Measurements from ENCODE around the gene MED8. TPM values are rescaled to one million over a fixed set of nuclear protein-coding genes. Genes with fewer than 3 reads are reported as not detected.

The MED8 gene
- total and polyA plus RNA-seq, 2 of the 13 experiments (the other 11 are each of a cell fraction or from before 2014, with no cell fraction given), result 16.9 to 77.4 TPM

- no peaks in the 10 kb centered on the region for H3K27me3 ChIP-seq (ENCODE audit: control insufficient read depth in 1 of 2, insufficient read depth in 2 of 2, low read length in 2 of 2)
- intact Hi-C loops (cut with micrococcal nuclease; ENCODE audit: unreplicated experiment), result no loop called here
- no peak for DNase-seq (ENCODE audit: low spot score)
- FAIRE-seq, result no peak
- BruUV-seq (replicated peaks), result no TSS peak
- POLR2A ChIA-PET, result no interaction called here
- H3K4me3 ChIP-seq (replicated peaks in 1 of 3; ENCODE audit: insufficient read depth in 1 of 3, low read depth in 2 of 3, low read length in 3 of 3), result no peak overlapping the region
- no peak overlapping the region for H3K4me2 ChIP-seq (ENCODE audit: low read depth, low read length)
- CTCF ChIA-PET (ENCODE audit: low intra/inter-chr PET ratio, low total read pairs), result no interaction called here
- no peaks in the 10 kb centered on the region for H3K9me3 ChIP-seq (ENCODE audit: low read length)
- in situ Hi-C loops (cut with HindIII; ENCODE audit: extremely low pct_ligation_motif_present, low pct_unique_long_range_greater_than_20kb), result loop anchor here (25.0 kb wide), 1 partner anchor 510 kb away; no protein-coding TSS in a partner anchor
- no peak for ATAC-seq
- H3K4me1 ChIP-seq (ENCODE audit: insufficient read depth, low read length), result 0 out of 2 replicates have a peak, but pooled peaks cover 6% of the 10 kb centered on the region
- H3K79me2 ChIP-seq (ENCODE audit: insufficient read depth, low read length), result no peaks in the 10 kb centered on the region
- H3K36me3 ChIP-seq (replicated peaks in 1 of 2; ENCODE audit: control insufficient read depth in 1 of 2, insufficient read depth in 2 of 2, low read length in 2 of 2), result peaks cover 27 to 69% of the 10 kb centered on the region in 2 experiments
- no peak overlapping the region for H3K9ac ChIP-seq (ENCODE audit: insufficient read depth, low read depth, low read length)
- 94% methylated on average over 10 of the region's 12 CpGs for WGBS (ENCODE audit: low lambda C conversion rate)
- H4K20me1 ChIP-seq (ENCODE audit: insufficient read depth, low read length), result no peaks in the 10 kb centered on the region
- H2AFZ ChIP-seq (ENCODE audit: low read length), result no peak overlapping the region
- no peak for TF ChIP-seq ZNF747 (CRISPR knock-in tag; IDR thresholded peaks at IDR 0.05; ENCODE audit: borderline replicate concordance)
- no peak overlapping the region for H3K27ac ChIP-seq (ENCODE audit: extremely low read length, insufficient read depth, low read length)
Observed at GRCh38 chr1:43421976-43422750, 32.6 kb upstream of the MED8 start.

GRCh38 chr1:43421396-43421795 is 31.8 kb upstream of the MED8 start:
- peaks cover 27 to 63% of the 10 kb centered on the region in 2 experiments for H3K36me3 ChIP-seq (replicated peaks in 1 of 2; ENCODE audit: control insufficient read depth in 1 of 2, insufficient read depth in 2 of 2, low read length in 2 of 2)
- WGBS (ENCODE audit: low lambda C conversion rate), result 95% methylated on average over 6 of the region's 6 CpGs
- CTCF ChIA-PET (ENCODE audit: low intra/inter-chr PET ratio, low total read pairs), result no interaction called here
- H3K27me3 ChIP-seq (ENCODE audit: control insufficient read depth in 1 of 2, insufficient read depth in 2 of 2, low read length in 2 of 2), result no peaks in the 10 kb centered on the region
- peaks cover 13% of the 10 kb centered on the region for H3K4me1 ChIP-seq (ENCODE audit: insufficient read depth, low read length)
- in situ Hi-C loops (cut with HindIII; ENCODE audit: extremely low pct_ligation_motif_present, low pct_unique_long_range_greater_than_20kb), result loop anchor here (25.0 kb wide), 1 partner anchor 509 kb away; no protein-coding TSS in a partner anchor
- H3K9ac ChIP-seq (ENCODE audit: insufficient read depth, low read depth, low read length), result no peak overlapping the region
- no peaks in the 10 kb centered on the region for H3K79me2 ChIP-seq (ENCODE audit: insufficient read depth, low read length)
- ATAC-seq (no peak), FAIRE-seq (no peak), DNase-seq (ENCODE audit: low spot score) (no peak)
- no peak overlapping the region for H3K27ac ChIP-seq (ENCODE audit: extremely low read length, insufficient read depth, low read length)
- no peak overlapping the region for H2AFZ ChIP-seq (ENCODE audit: low read length)
- H3K4me2 ChIP-seq (ENCODE audit: low read depth, low read length), result no peak overlapping the region
- POLR2A ChIA-PET, result no interaction called here
- no peak overlapping the region for H3K4me3 ChIP-seq (replicated peaks in 1 of 3; ENCODE audit: insufficient read depth in 1 of 3, low read depth in 2 of 3, low read length in 3 of 3)
- intact Hi-C loops (cut with micrococcal nuclease; ENCODE audit: unreplicated experiment), result no loop called here
- BruUV-seq (replicated peaks), result no TSS peak
- no peaks in the 10 kb centered on the region for H4K20me1 ChIP-seq (ENCODE audit: insufficient read depth, low read length)
- TF ChIP-seq ZNF276 (CRISPR knock-in tag; IDR thresholded peaks at IDR 0.05; ENCODE audit: low read depth) (no peak), SNAPC5 (CRISPR knock-in tag; IDR thresholded peaks at IDR 0.05; ENCODE audit: borderline replicate concordance) (no peak), RFX3 (CRISPR knock-in tag; IDR thresholded peaks at IDR 0.05) (no peak), SYNCRIP (IDR thresholded peaks at IDR 0.05; ENCODE audit: insufficient read depth, low read depth, low read length) (no peak), ZNF768 (CRISPR knock-in tag; IDR thresholded peaks at IDR 0.05) (no peak), POLR2AphosphoS5 (IDR thresholded peaks at IDR 0.05; ENCODE audit: low read depth, low read length) (no peak), ZNF574 (CRISPR knock-in tag; IDR thresholded peaks at IDR 0.05) (no peak), FUBP1 (CRISPR knock-in tag; IDR thresholded peaks at IDR 0.05; ENCODE audit: borderline replicate concordance) (no peak), ELF1 (CRISPR knock-in tag; IDR thresholded peaks at IDR 0.05) (no peak)
- no peaks in the 10 kb centered on the region for H3K9me3 ChIP-seq (ENCODE audit: low read length)

Measured in HepG2 (cell line).